ENCODE results near the gene ARID5B.

- TF ChIP-seq MXI1 (conservative IDR thresholded peaks at IDR 0.05; ENCODE audit: poor library complexity, severe bottlenecking) (no peak), CTCF (IDR thresholded peaks at IDR 0.05; ENCODE audit: poor library complexity, severe bottlenecking) (no peak), EZH2 (IDR thresholded peaks at IDR 0.05; ENCODE audit: borderline replicate concordance, insufficient read depth, low read length, poor library complexity, severe bottlenecking) (no peak), REST (IDR thresholded peaks at IDR 0.05; ENCODE audit: borderline replicate concordance) (no peak), EP300 (conservative IDR thresholded peaks at IDR 0.05; ENCODE audit: poor library complexity, severe bottlenecking) (no peak), RAD21 (conservative IDR thresholded peaks at IDR 0.05) (no peak)
Measured at GRCh38 chr10:61899997-61900828, 1.3 kb upstream of the ARID5B start.

All from neural cell (in vitro differentiated cells).